Neuronal stem cell (in vitro differentiated cells): Measurements from ENCODE around the gene SCYGR3.

Source experiments
- DNase-seq: peaks from one replicate; pipeline ENCODE4 v3.0.0-alpha.2; 2013; ENCODE audit warnings: low spot score
- H2AFZ ChIP-seq: one replicate; pipeline ENCODE4 v1.6.1; 2013; ENCODE audit warnings: mild to moderate bottlenecking, low read length, inconsistent platforms
- H2AK5ac ChIP-seq: 2 replicates; pipeline ENCODE4 v1.6.1; 2013; ENCODE audit warnings: low read depth, mild to moderate bottlenecking, inconsistent platforms, low read length, moderate library complexity, mixed read lengths
- H2BK120ac ChIP-seq: 2 replicates; pipeline ENCODE4 v1.6.1; 2013; ENCODE audit warnings: low read depth, mild to moderate bottlenecking, inconsistent platforms, low read length, moderate library complexity, mixed read lengths
- H2BK12ac ChIP-seq: one replicate; pipeline ENCODE4 v1.6.1; 2013; ENCODE audit warnings: low read length, inconsistent platforms
- H2BK15ac ChIP-seq: 2 replicates; pipeline ENCODE4 v1.6.1; 2013; ENCODE audit warnings: mild to moderate bottlenecking, low read length, inconsistent platforms, mixed read lengths
- H2BK5ac ChIP-seq: one replicate; pipeline ENCODE4 v1.6.1; 2013; ENCODE audit warnings: inconsistent platforms, mild to moderate bottlenecking, low read length, moderate library complexity
- H3K14ac ChIP-seq: one replicate; pipeline ENCODE4 v1.6.1; 2013; ENCODE audit warnings: low read length, inconsistent platforms
- H3K18ac ChIP-seq: 2 replicates; pipeline ENCODE4 v1.6.1; 2013; ENCODE audit warnings: low read length, inconsistent platforms
- H3K23ac ChIP-seq: 2 replicates; pipeline ENCODE4 v1.6.1; 2013; ENCODE audit warnings: low read depth, mild to moderate bottlenecking, mixed read lengths, low read length, inconsistent platforms; ENCODE audit not compliant: poor library complexity
- H3K27ac ChIP-seq: replicated peaks from 3 replicates; pipeline ENCODE4 v1.5.1; 2013; ENCODE audit warnings: low read length, inconsistent platforms
- H3K27me3 ChIP-seq, 3 experiments: 2 replicates each; pipeline ENCODE4 v1.6.1; 2013; ENCODE audit warnings: low read length in 3 of 3, mild to moderate bottlenecking in 2 of 3, inconsistent platforms in 1 of 3, low read depth in 1 of 3, mixed read lengths in 1 of 3, moderate library complexity in 1 of 3; ENCODE audit not compliant: control insufficient read depth in 3 of 3, insufficient read depth in 3 of 3
- H3K36me3 ChIP-seq, 2 donors: replicated peaks in 1 of 2; 2 replicates each; pipeline ENCODE4 v1.6.1; 2013; ENCODE audit warnings: low read length in 2 of 2; ENCODE audit not compliant: control insufficient read depth in 2 of 2, insufficient read depth in 2 of 2
- H3K4ac ChIP-seq: 2 replicates; pipeline ENCODE4 v1.6.1; 2013; ENCODE audit warnings: inconsistent platforms, mild to moderate bottlenecking, low read length, moderate library complexity
- H3K4me1 ChIP-seq, 2 donors: 1 replicate in 1 of 2; 2 replicates in 1 of 2; pipeline ENCODE4 v1.6.1; 2013; ENCODE audit warnings: low read length in 2 of 2, low read depth in 1 of 2; ENCODE audit not compliant: control insufficient read depth in 2 of 2, insufficient read depth in 1 of 2
- H3K4me2 ChIP-seq: one replicate; pipeline ENCODE4 v1.6.1; 2013; ENCODE audit warnings: mild to moderate bottlenecking, low read length, inconsistent platforms; ENCODE audit not compliant: insufficient read depth, poor library complexity, severe bottlenecking
- H3K4me3 ChIP-seq, 2 donors: 2 replicates each; pipeline ENCODE4 v1.5.1; 2013; ENCODE audit warnings: low read length in 2 of 2, mild to moderate bottlenecking in 2 of 2, inconsistent platforms in 1 of 2, moderate library complexity in 1 of 2
- H3K79me1 ChIP-seq: one replicate; pipeline ENCODE4 v1.6.1; 2013; ENCODE audit warnings: low read depth, mild to moderate bottlenecking, inconsistent platforms, low read length, moderate library complexity
- H3K9ac ChIP-seq: one replicate; pipeline ENCODE4 v1.6.1; 2013; ENCODE audit warnings: mild to moderate bottlenecking, low read depth, low read length, inconsistent platforms; ENCODE audit not compliant: poor library complexity
- H3K9me3 ChIP-seq, 2 donors: replicated peaks in 1 of 2; 2 replicates each; pipeline versions ENCODE3 to v1.6.1; 2013; ENCODE audit warnings: low read length in 2 of 2, mild to moderate bottlenecking in 2 of 2, inconsistent platforms in 1 of 2, low read depth in 1 of 2, mixed read lengths in 1 of 2, moderate library complexity in 1 of 2; ENCODE audit not compliant: control insufficient read depth in 2 of 2, insufficient read depth in 1 of 2
- H4K8ac ChIP-seq: one replicate; pipeline ENCODE4 v1.6.1; 2013; ENCODE audit warnings: low read depth, mild to moderate bottlenecking, inconsistent platforms, low read length, moderate library complexity
- H4K91ac ChIP-seq: one replicate; pipeline ENCODE4 v1.6.1; 2013; ENCODE audit warnings: low read length, low read depth, mild to moderate bottlenecking, inconsistent platforms; ENCODE audit not compliant: poor library complexity
- WGBS, 2 donors: extraction: QIAGEN DNeasy Blood & Tissue Kit; methylation state at CpG; one replicate each; pipeline ENCODE4 v1.1.7; 2013; ENCODE audit warnings: missing lambda C conversion rate in 2 of 2, mixed read lengths in 1 of 2; ENCODE audit not compliant: insufficient read length in 2 of 2, insufficient replicate concordance in 1 of 2; ENCODE audit errors: extremely low coverage in 2 of 2; 5-methylcytosine and 5-hydroxymethylcytosine counted together

The SCYGR3 gene

DNA sequence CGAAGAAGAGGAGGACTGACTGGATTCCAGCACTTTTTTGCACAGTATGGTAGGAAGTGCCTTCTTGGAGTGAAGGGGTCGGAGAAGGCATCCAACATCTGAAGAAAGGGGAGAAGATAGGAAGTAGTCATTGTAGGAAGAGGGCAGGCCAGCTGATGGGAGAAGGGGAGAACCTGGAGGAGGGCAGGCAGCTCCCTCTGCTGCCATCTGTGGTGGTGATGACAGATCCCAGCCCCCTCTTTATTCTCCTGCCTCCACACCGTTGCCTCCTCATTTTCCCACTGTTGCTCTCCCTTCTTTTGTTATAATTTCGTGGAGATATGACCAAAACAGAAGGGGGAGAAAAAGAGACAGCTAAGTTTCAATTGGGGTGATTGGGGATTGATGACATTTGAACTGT is 18.8 kb downstream of the SCYGR3 start:
- H4K91ac ChIP-seq, result no peak overlapping the region
- no peak overlapping the region for H3K23ac ChIP-seq
- peaks cover 0 to 5% of the 10 kb centered on the region in 2 donors for H3K4me1 ChIP-seq
- H2AK5ac ChIP-seq, result no peak overlapping the region
- H3K9ac ChIP-seq, result no peak overlapping the region
- DNase-seq, result no peak
- H3K36me3 ChIP-seq, result no peaks in the 10 kb centered on the region
- H3K4me3 ChIP-seq, result no peak overlapping the region
- H2AFZ ChIP-seq, result no peak overlapping the region
- no peak overlapping the region for H2BK5ac ChIP-seq
- H3K4ac ChIP-seq, result no peak overlapping the region
- H3K18ac ChIP-seq, result peak overlapping the region; percentile 18
- H2BK15ac ChIP-seq, result no peak overlapping the region
- H2BK12ac ChIP-seq, result no peak overlapping the region
- H3K14ac ChIP-seq, result no peak overlapping the region
- H4K8ac ChIP-seq, result no peak overlapping the region
- H3K9me3 ChIP-seq, result no peaks in the 10 kb centered on the region
- H3K27ac ChIP-seq, result no peak overlapping the region
- peaks cover 2% of the 10 kb centered on the region for H3K79me1 ChIP-seq
- H3K27me3 ChIP-seq, result no peaks in the 10 kb centered on the region
- no CpG with 5 or more reads among the region's 4 CpGs for WGBS, 2 donors
- peak overlapping the region; percentile 41 for H2BK120ac ChIP-seq
- no peak overlapping the region for H3K4me2 ChIP-seq

DNA sequence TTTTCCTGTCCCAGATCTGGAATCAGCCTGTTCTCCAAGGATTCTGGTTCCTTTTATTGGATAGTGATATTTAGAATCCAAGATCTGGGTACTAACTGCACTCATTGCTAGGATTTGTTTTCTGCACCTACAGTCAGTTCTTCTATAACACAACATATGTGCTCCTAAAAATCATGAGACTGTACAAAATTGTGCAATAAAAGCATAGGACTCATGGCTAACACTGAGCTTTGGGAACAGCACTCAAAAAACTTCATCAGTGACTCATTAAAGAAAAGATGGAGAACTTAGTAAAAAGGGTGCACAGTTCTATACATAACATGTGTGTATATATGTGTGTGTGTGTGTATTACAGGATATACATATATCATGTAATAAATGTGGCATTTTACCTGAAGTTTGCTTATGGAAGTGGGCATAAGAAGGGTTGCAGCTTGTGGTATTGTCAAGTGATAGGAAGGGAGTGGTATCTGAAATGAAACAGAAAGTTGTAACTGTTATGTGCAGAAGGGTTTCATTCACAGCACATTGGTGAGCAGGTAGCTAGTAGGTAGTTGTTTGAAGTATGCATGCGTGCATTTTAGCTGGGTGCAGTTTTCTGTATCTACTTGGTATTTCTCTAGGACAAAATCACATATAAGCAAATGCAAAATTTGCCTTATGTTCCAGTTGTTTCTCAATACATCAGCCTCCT is 21.8 kb downstream of the SCYGR3 start:
- H3K4me3 ChIP-seq, result no peak overlapping the region
- no peak overlapping the region for H3K27ac ChIP-seq
- H2AFZ ChIP-seq, result no peak overlapping the region
- no peak overlapping the region for H4K8ac ChIP-seq
- no peaks in the 10 kb centered on the region for H3K79me1 ChIP-seq
- no peak overlapping the region for H3K23ac ChIP-seq
- no peak for DNase-seq
- no peaks in the 10 kb centered on the region for H3K9me3 ChIP-seq
- no peaks in the 10 kb centered on the region for H3K36me3 ChIP-seq
- H3K9ac ChIP-seq, result no peak overlapping the region
- H3K18ac ChIP-seq, result no peak overlapping the region
- H3K4me2 ChIP-seq, result no peak overlapping the region
- no peak overlapping the region for H2BK120ac ChIP-seq
- H2BK15ac ChIP-seq, result no peak overlapping the region
- WGBS, 2 donors, result no CpG with 5 or more reads among the region's 1 CpG
- H3K27me3 ChIP-seq, result no peaks in the 10 kb centered on the region
- no peak overlapping the region for H2BK5ac ChIP-seq
- H2BK12ac ChIP-seq, result no peak overlapping the region
- no peak overlapping the region for H2AK5ac ChIP-seq
- no peak overlapping the region for H4K91ac ChIP-seq
- H3K4ac ChIP-seq, result no peak overlapping the region
- peaks cover 0 to under 1% of the 10 kb centered on the region in 2 donors for H3K4me1 ChIP-seq
- H3K14ac ChIP-seq, result no peak overlapping the region

DNA sequence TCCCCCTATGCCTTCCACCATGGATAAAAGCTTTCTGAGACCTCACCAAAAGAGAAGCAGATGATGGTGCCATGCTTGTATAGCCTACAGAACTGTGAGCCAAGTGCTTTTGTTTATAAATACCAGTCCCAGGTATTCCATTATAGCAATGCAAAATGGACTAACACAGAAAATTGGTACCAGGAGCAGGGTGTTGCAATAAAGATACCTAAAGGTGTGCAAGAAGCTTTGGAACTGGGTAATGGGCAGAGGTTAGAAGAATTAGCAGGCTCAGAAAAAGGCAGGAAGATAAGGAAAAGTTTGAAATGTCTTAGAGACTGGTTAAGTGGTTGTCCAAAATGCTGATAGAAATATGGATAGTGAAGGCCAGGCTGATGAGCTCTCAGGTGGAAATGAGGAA is 32.3 kb downstream of the SCYGR3 start:
- no peak overlapping the region for H2AK5ac ChIP-seq
- H3K27me3 ChIP-seq, result no peaks in the 10 kb centered on the region
- no peak overlapping the region for H3K14ac ChIP-seq
- no peak overlapping the region for H3K23ac ChIP-seq
- H2BK5ac ChIP-seq, result no peak overlapping the region
- H3K9me3 ChIP-seq, result no peaks in the 10 kb centered on the region
- no peak overlapping the region for H3K4ac ChIP-seq
- no peak for DNase-seq
- H4K91ac ChIP-seq, result no peak overlapping the region
- H3K4me2 ChIP-seq, result no peak overlapping the region
- H2AFZ ChIP-seq, result no peak overlapping the region
- H2BK12ac ChIP-seq, result no peak overlapping the region
- H2BK120ac ChIP-seq, result no peak overlapping the region
- H2BK15ac ChIP-seq, result no peak overlapping the region
- H4K8ac ChIP-seq, result no peak overlapping the region
- no peak overlapping the region for H3K27ac ChIP-seq
- H3K4me1 ChIP-seq, result no peaks in the 10 kb centered on the region
- no peak overlapping the region for H3K18ac ChIP-seq
- no peak overlapping the region for H3K9ac ChIP-seq
- no peak overlapping the region for H3K4me3 ChIP-seq
- H3K36me3 ChIP-seq, result no peaks in the 10 kb centered on the region
- H3K79me1 ChIP-seq, result no peaks in the 10 kb centered on the region

DNA sequence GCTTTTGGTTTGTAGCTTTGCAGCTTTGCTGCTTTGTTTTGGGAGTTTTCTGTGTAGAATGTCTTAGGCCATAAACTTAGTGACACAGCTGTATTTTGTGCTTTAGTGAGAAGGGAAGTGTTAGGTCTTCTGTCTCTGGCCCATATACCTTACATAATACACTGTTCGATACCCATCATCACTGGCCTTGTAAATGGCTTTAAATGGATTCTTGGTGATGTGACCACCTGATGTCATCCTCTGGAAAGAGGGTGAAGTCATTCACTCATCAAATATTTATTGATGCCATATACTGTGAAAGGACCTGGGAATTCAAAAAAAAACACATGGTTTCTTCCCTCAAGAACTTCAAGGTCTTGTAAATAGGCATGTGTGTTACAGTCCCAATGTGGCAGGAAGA is 34.8 kb downstream of the SCYGR3 start:
- Histone ChIP-seq H3K27ac (no peak overlapping the region), H3K18ac (no peak overlapping the region), H2AK5ac (no peak overlapping the region), H3K4ac (no peak overlapping the region), H4K8ac (no peak overlapping the region), H4K91ac (no peak overlapping the region), H2BK15ac (no peak overlapping the region), H2BK120ac (no peak overlapping the region), H3K36me3 (no peaks in the 10 kb centered on the region), H3K9ac (no peak overlapping the region), H2AFZ (no peak overlapping the region), H3K9me3 (no peaks in the 10 kb centered on the region), H3K4me2 (no peak overlapping the region), H2BK5ac (no peak overlapping the region), H2BK12ac (no peak overlapping the region), H3K14ac (no peak overlapping the region), H3K4me3 (no peak overlapping the region), H3K27me3 (no peaks in the 10 kb centered on the region), H3K23ac (no peak overlapping the region), H3K79me1 (no peaks in the 10 kb centered on the region), H3K4me1 (no peaks in the 10 kb centered on the region)
- DNase-seq, result no peak
- WGBS, 2 donors, result no CpG with 5 or more reads among the region's 1 CpG
